CD4-positive, alpha-beta T cell treated with Interleukin-6 for 4 hours (primary cell): Measurements from ENCODE around the gene DOHH.

ENCODE experiments used
- DNase-seq: peaks from one replicate; pipeline ENCODE4 v3.0.0-alpha.2; 2020; ENCODE audit warnings: mixed read lengths

The DOHH gene

DNA sequence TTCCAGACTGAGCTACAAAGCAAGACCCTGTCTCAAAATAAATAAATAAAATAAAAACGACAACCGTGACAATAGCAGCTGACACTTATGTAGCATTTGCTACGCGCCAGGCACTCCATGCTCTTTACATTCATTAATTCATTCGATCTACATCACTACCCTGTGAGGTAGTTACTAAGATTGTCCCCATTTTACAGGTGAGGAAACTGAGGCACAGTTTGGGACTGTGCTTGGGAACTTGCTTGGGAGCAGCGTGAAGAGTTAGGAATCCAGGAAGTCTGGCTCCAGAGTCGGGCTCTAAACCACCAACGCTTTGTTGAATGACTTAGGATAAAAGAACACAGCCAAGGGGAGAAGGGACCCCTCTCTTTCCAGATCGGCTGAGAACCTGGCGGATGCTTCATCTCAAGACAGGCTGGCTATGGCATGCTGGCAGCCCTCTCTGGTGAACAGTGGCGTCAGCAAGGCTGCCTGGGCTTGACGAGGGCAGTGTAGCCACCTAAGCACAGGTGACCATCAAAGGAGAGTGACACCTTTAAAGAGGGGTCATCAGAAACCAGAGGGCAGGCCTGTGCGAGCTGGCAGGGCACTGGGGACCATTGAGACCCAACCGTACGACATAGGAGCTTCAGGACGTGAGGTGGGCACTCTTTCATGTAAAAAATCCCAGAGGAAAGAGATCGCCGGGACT is 591 bp downstream of the DOHH start:
- DNase-seq: no peak

DNA sequence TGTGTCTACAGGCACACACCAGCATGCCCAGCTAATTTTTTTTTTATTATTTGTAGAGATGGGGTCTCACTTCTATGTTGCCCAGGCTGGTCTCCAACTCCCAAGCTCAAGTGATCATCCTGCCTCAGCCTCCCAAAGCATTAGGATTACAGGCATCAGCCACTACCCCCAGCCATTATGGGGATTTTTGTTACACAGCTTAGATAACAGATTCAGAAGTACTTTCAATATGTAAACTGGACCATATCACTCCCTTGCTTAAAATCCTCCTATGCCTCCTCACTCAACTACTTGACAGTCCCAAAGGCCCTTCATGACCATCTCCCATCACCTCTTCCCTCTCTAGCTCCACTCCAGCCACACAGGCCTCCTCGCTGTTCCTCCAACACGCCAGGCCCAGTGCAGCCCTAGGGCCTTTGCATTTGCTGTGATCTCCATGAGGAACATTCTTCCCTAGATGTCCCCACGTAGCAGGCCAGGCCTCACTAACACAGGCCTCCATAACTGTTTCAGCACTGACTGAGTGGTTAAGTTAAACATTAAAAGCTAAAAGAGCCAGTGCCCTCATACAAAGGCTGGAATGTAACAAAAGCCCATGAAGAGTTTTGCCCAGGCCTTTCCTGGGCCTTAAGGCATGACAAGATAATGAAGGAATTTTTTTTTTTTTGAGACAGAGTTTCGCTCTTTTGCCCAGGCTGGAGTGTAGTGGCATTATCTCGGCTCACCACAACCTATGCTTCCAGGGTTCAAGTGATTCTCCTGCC is 2.5 kb downstream of the DOHH start:
- DNase-seq: no peak

DNA sequence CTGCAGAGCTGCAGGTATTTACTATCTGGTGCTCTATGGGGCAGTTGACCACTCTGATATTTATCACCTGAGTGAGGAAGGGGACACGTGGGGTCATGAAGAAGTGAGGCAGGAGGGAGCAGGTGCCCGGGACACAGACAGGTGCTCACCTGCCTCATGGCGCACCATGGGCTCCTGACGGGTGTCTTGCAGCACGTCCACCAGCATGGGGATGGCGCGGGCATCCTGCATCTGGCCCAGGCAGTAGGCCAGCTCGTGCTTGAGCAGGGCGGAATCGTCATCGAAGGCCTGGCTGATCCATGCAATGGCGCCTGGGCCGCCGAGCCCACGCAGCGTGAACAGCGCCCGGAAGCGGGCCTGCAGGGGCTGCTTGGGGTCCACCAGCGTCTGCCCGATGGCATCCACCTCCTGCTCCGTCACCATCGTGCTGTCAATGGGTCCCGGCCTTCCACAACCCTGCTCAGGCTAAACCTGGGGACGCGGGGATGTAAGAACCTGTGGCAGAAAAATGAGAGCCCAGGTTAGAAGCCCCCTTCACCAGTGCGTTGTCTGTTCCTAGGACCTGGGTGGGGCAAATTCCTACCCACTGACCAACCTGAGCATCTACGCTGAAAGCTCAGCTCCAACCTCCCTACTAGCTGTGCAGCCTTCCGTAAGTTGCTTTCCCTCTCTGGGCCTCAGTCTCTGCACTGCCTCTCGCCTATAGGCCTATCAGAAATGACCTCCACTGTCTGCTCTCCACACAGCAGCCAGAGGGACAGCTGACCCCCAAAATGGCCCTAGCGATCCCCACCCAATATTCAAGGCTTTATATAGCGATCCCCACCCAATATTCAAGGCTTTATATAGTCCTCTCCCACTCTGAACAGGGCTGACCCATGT is 3.8 kb downstream of the DOHH start:
- DNase-seq: no peak

DNA sequence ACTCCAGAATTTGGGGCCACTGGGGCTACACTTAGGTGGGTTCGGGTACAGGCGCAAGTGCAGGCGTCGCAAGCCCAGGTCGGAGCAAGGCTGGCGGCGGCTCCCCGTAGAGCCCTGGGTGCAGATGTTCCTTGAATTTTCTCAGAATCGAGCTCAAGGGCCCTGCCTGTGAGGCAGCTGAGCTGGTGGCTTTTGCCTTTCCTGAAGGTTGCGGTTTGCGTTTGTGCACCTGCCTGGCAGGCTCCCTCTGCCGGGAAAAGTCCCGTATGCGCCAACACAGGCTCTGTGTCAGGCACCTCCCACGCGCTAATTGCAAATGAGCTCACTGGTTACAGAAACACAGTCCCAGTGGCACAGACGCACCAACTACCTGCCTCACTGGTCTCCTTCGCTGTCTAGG is 5.9 kb downstream of the DOHH start:
- DNase-seq: peak; percentile 75

DNA sequence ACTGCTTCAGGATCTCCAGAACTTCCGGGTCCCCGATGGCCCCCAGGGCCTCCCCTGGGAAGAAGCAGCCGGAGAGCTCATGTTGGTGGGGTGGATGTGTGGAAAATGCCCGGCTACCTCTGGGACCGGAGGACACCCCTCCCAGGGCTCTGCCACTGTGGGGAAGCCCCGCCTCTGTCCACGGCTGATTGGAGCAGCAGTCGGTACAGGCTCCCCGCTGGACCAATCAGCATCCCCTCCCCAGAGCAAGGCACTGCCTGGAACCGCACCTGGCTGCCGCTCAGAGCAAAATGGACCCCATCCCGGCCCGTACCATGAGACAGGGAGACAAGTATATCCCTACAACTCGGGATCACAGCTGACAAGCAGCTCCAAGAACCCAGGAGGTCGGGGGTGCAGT is 6.4 kb downstream of the DOHH start:
- peak; percentile 37 for DNase-seq

DNA sequence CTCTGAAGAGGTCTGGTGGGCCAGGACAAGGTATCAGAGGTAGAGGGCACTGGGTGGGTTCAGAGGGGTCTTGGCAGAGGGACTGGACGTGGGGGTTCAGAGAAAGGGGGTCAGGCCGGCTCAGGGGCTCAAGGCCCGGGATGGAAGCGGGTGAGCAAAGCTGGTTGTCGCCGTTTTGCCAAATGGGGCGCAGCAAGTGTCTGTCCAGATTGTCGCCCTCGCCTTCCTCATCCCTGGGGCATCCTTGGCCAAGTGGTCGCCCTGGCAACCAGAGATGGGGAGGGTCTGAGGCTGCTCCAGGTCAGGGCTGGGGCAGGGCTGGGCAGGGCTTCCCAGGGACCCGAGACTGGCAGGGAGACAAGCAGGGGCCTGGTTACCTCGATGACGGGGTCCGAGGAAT is 6.8 kb downstream of the DOHH start:
- DNase-seq: no peak

DNA sequence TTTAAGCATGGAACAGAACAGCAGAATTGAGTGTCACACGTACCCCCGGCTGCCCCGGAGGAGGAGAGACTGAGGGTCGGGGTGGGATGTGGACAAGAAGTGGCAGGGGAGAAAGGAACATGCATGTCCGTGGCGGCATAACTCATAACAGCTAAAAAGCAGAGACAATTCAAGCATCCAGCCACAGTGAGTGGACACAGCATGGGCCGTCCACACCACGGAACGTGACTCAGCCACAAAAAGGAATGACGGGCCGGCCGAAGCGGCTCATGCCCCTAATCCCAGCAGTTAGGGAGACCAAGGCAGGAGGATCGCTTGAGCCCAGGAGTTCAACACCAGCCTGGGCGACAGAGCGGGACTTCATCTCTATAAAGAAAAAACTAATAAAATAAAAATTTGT is 7.6 kb downstream of the DOHH start:
- DNase-seq: no peak

DNA sequence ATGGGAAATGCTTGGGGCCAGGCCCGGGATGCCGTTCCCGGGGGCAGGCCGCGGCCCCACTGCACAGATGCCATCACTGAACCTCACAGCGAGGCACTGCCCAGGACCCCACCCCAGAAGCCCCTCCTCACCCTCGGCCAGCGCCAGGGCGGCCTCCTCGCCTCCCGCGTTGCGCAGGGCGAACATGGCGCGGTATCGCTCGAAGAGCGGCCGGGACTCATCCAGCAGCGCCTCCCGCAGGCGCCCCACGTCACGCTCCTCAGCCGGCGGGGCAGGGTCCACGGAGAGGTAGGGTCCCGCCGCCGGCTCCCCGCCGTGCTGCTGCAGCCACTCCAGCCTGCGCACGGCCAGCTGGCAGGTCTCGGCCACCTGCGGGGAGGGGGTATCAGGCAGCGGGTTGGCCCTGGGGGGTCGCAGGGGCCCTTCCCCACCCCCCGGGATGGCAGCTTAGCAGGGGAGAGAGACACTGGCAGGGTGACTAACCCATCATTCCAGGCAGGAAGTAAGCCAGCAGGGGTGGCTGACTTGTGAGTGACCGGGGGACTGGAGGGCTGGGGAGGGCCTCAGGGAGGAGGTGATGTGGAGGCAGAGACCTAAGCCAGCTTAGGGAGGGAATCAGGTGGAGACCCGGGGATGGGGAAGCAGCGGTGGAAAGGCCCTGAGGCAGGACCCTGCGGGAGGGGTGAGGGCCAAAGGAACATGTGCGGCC is 8.2 kb downstream of the DOHH start:
- DNase-seq: no peak

DNA sequence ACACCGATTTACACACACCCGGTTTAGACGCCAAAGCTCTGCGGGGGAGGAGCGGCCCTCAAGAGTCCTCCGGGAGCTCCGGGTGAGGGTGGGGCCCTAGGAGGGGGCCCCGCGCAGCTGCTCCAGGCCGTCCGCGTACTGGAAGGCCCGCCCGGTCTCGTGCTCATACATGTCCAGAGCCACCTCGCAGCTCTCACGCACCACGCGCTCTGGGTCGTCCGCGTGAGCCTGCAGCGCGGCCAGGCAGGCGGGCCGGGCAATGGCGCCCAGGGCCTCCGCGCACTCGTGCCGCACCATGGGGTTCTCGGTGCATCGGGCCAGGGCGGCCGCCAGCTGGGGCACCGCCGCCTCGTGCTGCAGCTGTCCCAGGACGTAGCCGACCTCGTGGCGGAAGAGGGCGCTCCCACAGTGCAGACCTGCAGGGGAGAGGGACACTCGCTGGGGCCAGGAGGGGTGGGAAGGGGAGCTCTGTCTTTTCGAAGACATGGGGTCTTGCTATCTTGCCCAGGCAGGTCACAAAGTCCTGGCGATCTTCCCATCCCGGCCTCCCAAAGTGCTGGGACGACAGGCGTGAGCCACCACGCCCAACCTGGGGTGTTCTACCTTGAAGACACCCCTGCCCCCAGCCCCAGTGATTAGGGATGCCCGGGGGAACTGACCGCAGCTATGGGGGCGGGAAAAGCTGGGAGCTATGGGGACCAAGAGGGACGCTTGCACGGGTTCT is 8.9 kb downstream of the DOHH start:
- DNase-seq: no peak

DNA sequence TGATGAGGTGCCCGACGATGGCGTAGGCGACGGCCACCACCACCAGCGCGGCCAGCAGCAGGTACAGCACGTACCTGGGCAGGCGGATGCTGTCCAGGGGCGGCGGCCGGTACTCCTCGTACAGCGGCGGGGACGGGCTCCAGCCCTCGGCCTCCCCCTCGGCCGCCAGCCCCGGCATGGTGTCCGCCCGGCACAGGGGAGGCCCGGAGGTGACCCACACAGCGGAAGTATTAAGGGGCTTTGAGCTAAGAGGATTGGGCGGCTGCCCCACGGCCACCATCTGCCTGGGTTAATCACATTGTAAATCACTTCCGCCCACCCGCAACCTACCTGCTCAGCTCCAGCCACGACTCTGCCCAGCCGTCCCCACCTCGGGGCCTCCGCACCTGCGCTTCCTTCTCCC is 17.2 kb downstream of the DOHH start, which contains the start of gene SMIM44:
Gene SMIM44 (minus strand): TSS at position 216 of the 403 bp plus-strand sequence. CDS start 38 bp downstream, at position 178.
- no peak for DNase-seq

DNA sequence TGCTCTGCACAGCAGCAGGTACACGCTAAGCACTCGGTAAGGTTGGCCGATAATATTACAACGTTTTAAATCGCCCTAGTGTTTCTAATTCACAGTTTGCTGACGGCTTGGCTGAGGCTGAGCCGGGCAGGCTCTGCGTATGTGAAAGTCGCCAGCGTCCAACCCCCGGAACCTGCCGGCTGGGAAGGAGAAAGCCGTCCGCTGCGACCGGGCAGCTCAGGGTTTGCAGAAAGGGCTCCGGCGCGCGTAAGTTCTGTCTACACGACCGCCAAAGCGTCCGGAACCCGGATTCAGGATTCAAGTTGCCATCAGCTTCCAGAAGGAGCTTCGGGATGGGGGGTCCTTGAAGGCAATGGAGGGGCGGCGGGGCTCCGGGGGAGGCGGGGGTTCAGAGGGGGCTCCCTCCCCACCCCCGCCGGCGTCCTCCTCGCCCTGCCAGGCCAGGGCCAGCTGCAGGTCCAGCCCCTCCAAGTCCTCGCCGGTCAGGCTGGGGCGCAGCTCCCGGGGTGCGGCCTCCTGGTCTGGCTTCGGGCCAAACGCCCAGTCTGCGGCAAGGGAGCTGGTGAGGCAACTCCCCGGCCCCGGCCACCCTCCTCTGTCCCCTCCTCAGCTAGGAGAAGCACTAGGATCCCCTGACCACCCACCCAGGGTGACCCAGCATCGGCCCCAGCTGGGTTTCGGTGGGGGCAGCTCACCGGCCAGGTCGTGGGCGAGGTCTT is 17.8 kb downstream of the DOHH start:
- DNase-seq: no peak

DNA sequence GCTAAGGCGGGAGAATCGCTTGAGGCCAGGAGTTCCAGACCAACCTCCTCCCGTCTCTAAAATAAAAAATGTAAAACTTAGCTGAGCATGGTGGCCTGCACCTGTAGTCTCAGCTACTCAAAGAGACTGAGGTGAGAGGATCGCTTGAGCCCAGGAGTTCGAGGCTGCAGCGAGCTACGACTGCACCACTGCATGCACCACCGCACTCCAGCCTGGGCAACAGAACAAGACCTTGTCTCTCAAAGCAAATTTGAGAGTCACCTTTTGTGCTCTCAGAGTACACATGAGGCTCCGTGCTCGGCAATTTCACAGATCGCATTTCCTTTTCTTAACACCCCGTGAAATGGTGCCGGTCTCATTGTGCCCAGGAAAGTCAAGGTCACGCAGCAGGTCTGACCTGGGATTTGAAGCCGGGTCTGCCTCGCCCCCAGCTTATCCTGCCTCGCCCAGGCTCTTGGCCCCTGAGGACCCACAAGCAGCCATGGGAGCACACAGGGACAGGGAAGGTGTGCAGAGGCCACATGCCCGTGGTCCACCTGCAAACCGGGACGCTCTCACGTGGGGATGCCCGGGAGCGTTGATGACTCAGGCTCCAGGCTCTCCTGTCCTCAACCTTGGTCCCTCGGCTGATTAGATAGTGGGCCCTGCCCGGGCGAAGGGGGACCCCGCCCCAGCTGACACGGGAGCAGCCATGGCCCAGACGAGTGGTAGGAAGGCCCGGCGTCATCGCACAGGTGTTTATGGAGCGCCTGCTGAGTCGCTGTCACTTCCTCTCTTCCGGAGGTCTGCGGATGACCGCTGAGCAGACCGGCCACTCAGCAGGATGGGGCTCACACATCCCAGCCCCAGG is 19.0 kb downstream of the DOHH start:
- DNase-seq: no peak

DNA sequence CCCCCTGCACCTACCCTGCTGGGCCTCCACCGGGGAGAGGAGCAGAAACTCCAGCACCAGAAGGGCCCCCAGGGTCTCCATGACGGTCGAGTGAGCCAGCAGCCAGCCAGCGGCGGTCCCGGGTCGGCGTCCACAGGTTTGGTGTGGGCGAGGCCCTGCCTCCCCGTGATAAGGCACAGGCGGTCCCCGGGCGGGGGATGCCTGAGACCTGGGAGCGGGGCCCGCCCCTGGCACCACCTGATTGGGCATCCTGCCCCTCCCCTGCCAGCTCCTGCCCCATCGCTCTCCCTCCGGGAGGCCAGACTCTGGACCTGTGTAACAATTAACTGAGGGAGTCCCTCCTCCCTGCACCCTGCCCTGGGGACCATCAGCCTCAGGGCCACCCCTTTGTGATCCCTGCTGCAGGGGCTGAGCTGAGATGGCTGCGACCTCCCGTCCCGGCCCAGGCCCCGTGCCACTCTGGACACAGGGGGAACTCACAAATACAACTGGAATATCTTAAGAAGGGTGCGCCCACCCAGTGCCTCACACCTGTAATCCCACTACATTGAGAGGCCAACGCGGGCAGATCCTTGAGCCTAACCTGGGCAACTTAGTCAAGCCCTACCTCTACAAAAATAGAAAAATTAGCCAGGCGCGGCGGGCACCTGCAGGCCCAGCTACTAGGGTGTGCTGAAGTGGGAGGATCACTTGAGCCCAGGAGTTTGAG is 19.9 kb downstream of the DOHH start, which contains the start of gene SMIM24:
Gene SMIM24 (minus strand): TSS at position 143 of the 709 bp plus-strand sequence. CDS start 62 bp downstream, at position 81.
- DNase-seq: no peak

DNA sequence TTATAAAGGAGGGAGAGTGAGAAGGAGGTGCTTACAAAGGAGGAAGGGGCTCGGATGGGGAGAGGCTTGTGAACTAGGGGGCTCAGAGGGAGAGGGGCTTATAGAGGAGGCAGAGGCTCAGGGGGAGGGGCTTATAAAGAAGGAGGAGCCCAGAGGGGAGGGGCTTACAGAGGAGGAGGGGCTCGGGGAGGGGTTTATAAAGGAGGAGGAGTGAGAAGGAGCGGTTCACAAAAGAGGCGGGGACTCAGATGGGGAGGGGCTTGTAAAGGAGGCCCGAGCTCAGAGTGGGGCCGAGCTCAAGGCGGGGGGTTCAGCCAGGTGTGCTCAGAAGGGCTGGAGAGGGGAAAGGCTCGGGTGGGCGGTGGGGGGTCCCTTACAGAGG is 20.6 kb downstream of the DOHH start:
- DNase-seq: peak; percentile 14

DNA sequence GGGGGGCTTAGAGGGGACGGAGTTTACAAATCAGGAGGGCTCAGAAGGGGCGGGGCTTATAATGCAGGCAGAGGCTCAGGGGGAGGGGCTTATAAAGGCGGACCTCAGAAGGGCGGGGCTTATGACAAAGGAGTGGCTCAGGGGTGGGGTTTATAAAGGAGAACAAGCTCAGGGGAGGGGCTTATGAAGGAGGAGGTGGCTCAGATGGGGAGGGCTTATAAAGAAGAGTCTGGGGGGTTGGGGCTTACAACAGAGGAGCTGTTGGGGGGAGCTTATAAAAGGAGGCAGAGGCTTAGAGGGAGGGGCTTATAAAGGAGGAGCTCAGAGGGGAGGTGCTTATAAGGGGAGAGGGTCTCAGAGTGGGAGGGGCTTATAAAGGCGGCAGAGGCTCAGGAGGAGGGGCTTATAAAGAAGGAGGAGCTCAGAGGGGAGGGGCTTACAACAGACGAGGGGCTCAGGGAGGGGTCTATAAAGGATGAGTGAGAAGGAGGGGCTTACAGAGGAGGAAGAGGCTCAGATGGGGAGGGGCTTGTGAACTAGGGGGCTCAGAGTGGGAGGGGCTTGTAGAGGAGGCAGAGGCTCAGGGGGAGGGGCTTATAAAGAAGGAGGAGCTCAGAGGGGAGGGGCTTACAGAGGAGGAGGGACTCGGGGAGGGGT is 21.2 kb downstream of the DOHH start:
- peak; percentile 37 for DNase-seq

DNA sequence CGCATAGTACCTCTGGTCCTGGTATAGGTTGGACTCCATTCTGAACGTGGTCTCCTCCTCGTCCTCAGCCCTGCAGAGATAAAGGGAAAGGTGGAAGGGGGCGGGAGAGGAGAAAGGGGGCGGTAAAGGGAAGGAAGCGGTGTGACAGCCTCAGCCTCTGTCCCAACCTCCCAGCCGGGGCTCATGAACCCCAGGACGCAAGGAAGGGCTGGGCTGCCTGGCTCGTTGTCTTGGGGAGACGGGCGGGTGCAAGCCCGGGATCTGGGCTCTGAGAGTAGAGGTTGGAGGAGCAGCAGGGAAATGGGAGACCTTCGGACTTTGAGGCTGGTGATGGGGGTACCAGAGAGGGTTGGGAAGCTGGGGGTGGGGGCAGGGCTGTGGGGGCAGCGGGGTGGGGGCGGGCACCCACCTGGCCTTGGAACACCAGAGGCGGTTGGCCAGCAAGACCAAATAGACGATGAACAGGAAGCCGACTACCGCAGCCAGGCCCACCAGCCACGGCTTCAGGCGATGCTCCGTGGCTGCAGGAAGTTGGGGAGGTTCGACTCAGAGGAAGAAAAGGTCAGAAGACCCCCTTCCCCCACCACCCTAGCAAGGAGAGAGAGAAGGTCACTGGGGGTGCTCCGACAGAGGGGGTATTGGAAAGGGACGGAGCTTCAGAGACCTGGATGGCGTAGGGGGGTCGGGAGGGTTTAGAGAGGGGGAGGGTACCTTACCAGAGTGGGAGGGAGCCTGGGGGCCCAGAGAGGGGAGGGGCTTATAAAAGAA is 21.9 kb downstream of the DOHH start:
- peak; percentile 33 for DNase-seq

DNA sequence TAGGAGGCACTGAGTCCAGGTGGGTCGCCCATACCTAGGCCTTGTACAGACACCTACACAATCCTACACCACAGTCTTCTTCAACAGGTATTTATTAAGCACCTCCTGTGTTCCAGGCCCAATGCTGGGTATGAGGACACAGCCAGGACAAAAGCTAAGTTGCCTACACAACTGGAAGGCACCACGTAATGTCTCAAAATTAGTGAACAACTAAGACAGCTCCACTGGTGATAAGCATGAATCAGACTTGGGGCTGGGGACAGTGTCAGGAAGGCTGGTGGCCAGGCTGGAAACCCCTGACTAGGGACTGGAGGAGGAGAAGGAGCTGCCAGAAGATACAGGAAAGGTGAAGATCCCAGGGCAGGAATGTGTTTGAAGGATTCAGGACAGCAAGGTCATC is 22.5 kb downstream of the DOHH start:
- DNase-seq: no peak

DNA sequence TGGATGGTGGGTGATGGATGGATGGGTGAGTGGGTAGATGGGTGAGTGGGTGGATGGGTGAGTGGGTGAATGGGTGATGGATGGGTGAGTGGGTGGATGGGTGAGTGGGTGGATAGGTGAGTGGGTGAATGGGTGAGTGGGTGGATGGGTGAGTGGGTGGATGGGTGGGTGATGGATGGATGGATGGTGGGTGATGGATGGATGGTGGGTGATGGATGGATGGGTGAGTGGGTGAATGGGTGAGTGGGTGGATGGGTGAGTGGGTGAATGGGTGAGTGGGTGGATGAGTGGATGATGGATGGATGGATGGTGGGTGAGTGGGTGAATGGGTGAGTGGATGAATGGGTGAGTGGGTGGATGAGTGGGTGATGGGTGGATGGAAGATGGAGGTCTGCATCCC is 23.0 kb downstream of the DOHH start:
- DNase-seq: no peak
